ENCODE results near the gene CREM.

The CREM gene

DNA sequence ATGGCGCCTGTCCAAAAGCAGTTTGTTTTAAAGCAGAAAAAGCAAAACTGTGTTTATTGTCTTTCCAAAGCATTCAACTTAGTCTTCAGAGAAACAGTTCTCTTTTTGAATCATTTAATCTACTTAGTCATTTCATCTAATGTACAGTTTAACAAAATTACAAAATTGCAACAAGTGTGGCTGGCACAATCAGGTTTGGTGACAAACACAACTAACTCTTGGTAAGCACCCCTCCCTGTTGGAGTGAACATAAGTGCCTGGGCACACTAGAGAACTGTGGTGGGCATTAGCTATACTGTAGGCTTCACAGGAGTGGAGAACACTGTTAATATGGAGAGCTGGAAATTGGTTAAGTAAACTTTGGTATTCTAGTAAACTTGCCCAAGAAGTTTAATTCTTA lies 6.9 kb downstream of the CREM start:
- TF ChIP-seq PATZ1 (CRISPR knock-in tag; IDR thresholded peaks at IDR 0.05; ENCODE audit: borderline replicate concordance) (no peak), CSDC2 (CRISPR knock-in tag; IDR thresholded peaks at IDR 0.05) (no peak), TOX (CRISPR knock-in tag; IDR thresholded peaks at IDR 0.05; ENCODE audit: borderline replicate concordance) (no peak), ARNTL (CRISPR knock-in tag; IDR thresholded peaks at IDR 0.05; ENCODE audit: borderline replicate concordance, low read depth) (no peak), TSHZ2 (CRISPR knock-in tag; IDR thresholded peaks at IDR 0.05) (no peak), SNAI2 (CRISPR knock-in tag; IDR thresholded peaks at IDR 0.05) (no peak), ESRRG (CRISPR knock-in tag; IDR thresholded peaks at IDR 0.05) (no peak), ZNF8 (CRISPR knock-in tag; IDR thresholded peaks at IDR 0.05) (no peak), ZC3H10 (CRISPR knock-in tag; IDR thresholded peaks at IDR 0.05) (no peak), PPARA (CRISPR knock-in tag; IDR thresholded peaks at IDR 0.05; ENCODE audit: borderline replicate concordance) (no peak), ZFP3 (CRISPR knock-in tag; IDR thresholded peaks at IDR 0.05) (no peak), RARB (CRISPR knock-in tag; IDR thresholded peaks at IDR 0.05) (no peak), ISL1 (CRISPR knock-in tag; IDR thresholded peaks at IDR 0.05) (no peak), POU6F1 (CRISPR knock-in tag; IDR thresholded peaks at IDR 0.05; ENCODE audit: borderline replicate concordance, low read depth) (no peak), CREB5 (CRISPR knock-in tag; IDR thresholded peaks at IDR 0.05; ENCODE audit: low read depth) (no peak), OSR1 (CRISPR knock-in tag; IDR thresholded peaks at IDR 0.05) (no peak), BACH2 (CRISPR knock-in tag; IDR thresholded peaks at IDR 0.05; ENCODE audit: borderline replicate concordance) (no peak), ZNF565 (CRISPR knock-in tag; conservative IDR thresholded peaks at IDR 0.05; ENCODE audit: low read depth) (no peak)
- ATAC-seq = no peak

DNA sequence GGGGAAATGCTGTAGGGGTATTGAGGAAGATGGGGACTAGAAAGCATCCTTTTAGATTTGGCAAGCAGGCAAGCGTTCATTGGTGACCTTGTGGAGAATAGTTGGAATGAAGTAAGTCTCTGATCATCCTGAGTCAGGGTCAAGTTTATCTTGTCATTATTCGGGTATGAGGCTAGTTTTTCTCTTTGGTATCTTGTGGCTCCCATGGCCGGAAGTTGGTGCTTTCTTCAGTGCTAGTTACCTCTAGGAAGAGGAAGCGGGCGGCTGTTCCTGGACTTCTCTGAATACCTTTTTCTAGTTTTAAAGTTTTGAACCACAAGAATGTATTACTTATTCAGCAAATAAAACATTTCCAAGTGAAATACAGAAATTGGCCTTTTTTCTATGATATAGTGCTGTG lies 9.2 kb downstream of the CREM start:
- no peak for ATAC-seq
- TF ChIP-seq TSHZ2 (CRISPR knock-in tag; IDR thresholded peaks at IDR 0.05) (no peak), ZFP30 (CRISPR knock-in tag; IDR thresholded peaks at IDR 0.05) (no peak), ZNF8 (CRISPR knock-in tag; IDR thresholded peaks at IDR 0.05) (no peak), TOX (CRISPR knock-in tag; IDR thresholded peaks at IDR 0.05; ENCODE audit: borderline replicate concordance) (no peak), OSR1 (CRISPR knock-in tag; IDR thresholded peaks at IDR 0.05) (no peak), CREB5 (CRISPR knock-in tag; IDR thresholded peaks at IDR 0.05; ENCODE audit: low read depth) (no peak)

Measured in SK-N-SH treated with all-trans-retinoic acid at 6 μM for 48 hours (cell line).